Neural progenitor cell (in vitro differentiated cells): Measurements from ENCODE around the gene CNGA3. TPM values are rescaled to one million over a fixed set of nuclear protein-coding genes. Genes with fewer than 3 reads are reported as not detected.

Experiments
- DNase-seq: peaks from one replicate; pipeline ENCODE4 v3.0.0-alpha.2; 2016; ENCODE audit warnings: low spot score
- H2AFZ ChIP-seq: fragments of 200-600 bp; sonication (generic); replicated peaks from 2 replicates; pipeline ENCODE4 v1.6.1; 2016; ENCODE audit warnings: antibody characterized with exemption
- H3F3A ChIP-seq: fragments of 200-600 bp; sonication (generic); 2 replicates; pipeline ENCODE4 v1.6.1; 2016; ENCODE audit warnings: antibody characterized with exemption, low read depth
- H3K27ac ChIP-seq: fragments of 200-600 bp; sonication (generic); 2 replicates; pipeline ENCODE4 v1.5.1; 2016; ENCODE audit warnings: mild to moderate bottlenecking
- H3K27me3 ChIP-seq: fragments of 200-600 bp; sonication (generic); 2 replicates; pipeline ENCODE4 v1.6.1; 2016; ENCODE audit warnings: mild to moderate bottlenecking, moderate library complexity
- H3K36me3 ChIP-seq: fragments of 200-600 bp; sonication (generic); 2 replicates; pipeline ENCODE4 v1.5.1; 2016
- H3K4me1 ChIP-seq: fragments of 200-600 bp; sonication (generic); 2 replicates; pipeline ENCODE4 v1.6.1; 2016; ENCODE audit warnings: mixed run types
- H3K4me2 ChIP-seq: fragments of 200-600 bp; sonication (generic); 2 replicates; pipeline ENCODE4 v1.6.1; 2016
- H3K4me3 ChIP-seq: fragments of 200-600 bp; sonication (generic); 2 replicates; pipeline ENCODE4 v1.5.1; 2016
- H3K79me2 ChIP-seq: fragments of 200-600 bp; sonication (generic); 2 replicates; pipeline ENCODE4 v1.6.1; 2016; ENCODE audit warnings: low read depth
- H3K9ac ChIP-seq: fragments of 200-600 bp; sonication (generic); 2 replicates; pipeline ENCODE4 v1.6.1; 2016
- H3K9me3 ChIP-seq: fragments of 200-600 bp; sonication (generic); 2 replicates; pipeline ENCODE4 v1.5.1; 2016; ENCODE audit warnings: low read depth
- H4K20me1 ChIP-seq: fragments of 200-600 bp; sonication (generic); 2 replicates; pipeline ENCODE4 v1.6.1; 2016; ENCODE audit warnings: low read depth
- H3K27ac Mint-ChIP-seq: 3 replicates; pipeline ENCODE4 v1.8.0; 2021; ENCODE audit warnings: mixed read lengths
- H3K27me3 Mint-ChIP-seq: 2 replicates; pipeline ENCODE4 v1.8.0; 2022; ENCODE audit warnings: low read depth, mild to moderate bottlenecking, inconsistent platforms, moderate library complexity, mixed read lengths; ENCODE audit not compliant: insufficient read depth
- H3K36me3 Mint-ChIP-seq: 3 replicates; pipeline ENCODE4 v1.8.0; 2021; ENCODE audit warnings: mixed read lengths
- H3K4me1 Mint-ChIP-seq: 3 replicates; pipeline ENCODE4 v1.8.0; 2021; ENCODE audit warnings: mixed read lengths
- H3K4me3 Mint-ChIP-seq: 3 replicates; pipeline ENCODE4 v1.8.0; 2021; ENCODE audit warnings: mild to moderate bottlenecking, moderate library complexity, mixed read lengths
- H3K9me3 Mint-ChIP-seq: 3 replicates; pipeline ENCODE4 v1.8.0; 2020; ENCODE audit warnings: mixed read lengths
- CTCF ChIP-seq: fragments of 200-600 bp; sonication (generic); IDR thresholded peaks from 2 replicates; pipeline ENCODE4 v1.5.1; 2017; ENCODE audit warnings: antibody characterized with exemption, mild to moderate bottlenecking
- EZH2 ChIP-seq: fragments of 200-600 bp; sonication (generic); IDR thresholded peaks from 2 replicates; pipeline ENCODE4 v1.6.1; 2017; ENCODE audit warnings: antibody characterized with exemption, mild to moderate bottlenecking, moderate library complexity
- EZH2phosphoT487 ChIP-seq: fragments of 200-600 bp; sonication (generic); IDR thresholded peaks from 2 replicates; pipeline ENCODE4 v1.6.1; 2017; ENCODE audit warnings: antibody characterized with exemption
- total RNA-seq: library from RNA; depleted of rRNA; stranded (reverse); fragments of >200 nt; gene quantifications from 2 replicates; pipeline ENCODE4 v1.2.3, GENCODE V29; 2015; ENCODE audit warnings: low replicate concordance

CNGA3 gene
- total RNA-seq, 1 donor from 2014 or later, result not detected

- H4K20me1 ChIP-seq, result no peaks in the 10 kb centered on the region
- no peak overlapping the region for H3K4me2 ChIP-seq
- no peaks in the 10 kb centered on the region for H3K79me2 ChIP-seq
- no peaks in the 10 kb centered on the region for H3F3A ChIP-seq
- H3K9ac ChIP-seq, result no peak overlapping the region
- H3K27ac Mint-ChIP-seq, result peak overlapping the region; percentile 17
- no peaks in the 10 kb centered on the region for H3K27me3 ChIP-seq
- H3K4me3 ChIP-seq, result no peak overlapping the region
- TF ChIP-seq EZH2phosphoT487 (no peak), EZH2 (no peak), CTCF (no peak)
- no peak overlapping the region for H3K27ac ChIP-seq
- H3K9me3 ChIP-seq, result no peaks in the 10 kb centered on the region
- peaks cover 16% of the 10 kb centered on the region for H3K4me1 Mint-ChIP-seq
- no peaks in the 10 kb centered on the region for H3K36me3 ChIP-seq
- H2AFZ ChIP-seq, result no peak overlapping the region
- peaks cover 7% of the 10 kb centered on the region for H3K4me1 ChIP-seq
- no peak for DNase-seq
- no peak overlapping the region for H3K4me3 Mint-ChIP-seq
- no peaks in the 10 kb centered on the region for H3K36me3 Mint-ChIP-seq
- peaks cover 10% of the 10 kb centered on the region for H3K27me3 Mint-ChIP-seq
- peaks cover 3% of the 10 kb centered on the region for H3K9me3 Mint-ChIP-seq
Observed at GRCh38 chr2:98308068-98308467, 38.2 kb upstream of the CNGA3 start.

GRCh38 chr2:98308532-98308931 is 37.7 kb upstream of the CNGA3 start:
- Histone ChIP-seq H2AFZ (no peak overlapping the region), H3K4me1 (peaks cover 7% of the 10 kb centered on the region), H3K36me3 (no peaks in the 10 kb centered on the region), H3K27me3 (no peaks in the 10 kb centered on the region), H3F3A (no peaks in the 10 kb centered on the region), H4K20me1 (no peaks in the 10 kb centered on the region), H3K4me3 (no peak overlapping the region), H3K79me2 (no peaks in the 10 kb centered on the region), H3K27ac (no peak overlapping the region), H3K9me3 (no peaks in the 10 kb centered on the region), H3K9ac (no peak overlapping the region), H3K4me2 (no peak overlapping the region)
- Mint-ChIP-seq H3K27me3 (peaks cover 8% of the 10 kb centered on the region), H3K27ac (peak overlapping the region; percentile 17), H3K36me3 (no peaks in the 10 kb centered on the region), H3K4me3 (no peak overlapping the region), H3K9me3 (peaks cover 3% of the 10 kb centered on the region), H3K4me1 (peaks cover 16% of the 10 kb centered on the region)
- no peak for DNase-seq
- no peak for TF ChIP-seq EZH2
- no peak for TF ChIP-seq EZH2phosphoT487
- no peak for TF ChIP-seq CTCF

GRCh38 chr2:98309580-98309979 is 36.7 kb upstream of the CNGA3 start:
- Histone ChIP-seq H2AFZ (no peak overlapping the region), H3K4me3 (no peak overlapping the region), H3K79me2 (no peaks in the 10 kb centered on the region), H3K4me2 (no peak overlapping the region), H3K27me3 (no peaks in the 10 kb centered on the region), H3K36me3 (no peaks in the 10 kb centered on the region), H4K20me1 (no peaks in the 10 kb centered on the region), H3K4me1 (peaks cover 7% of the 10 kb centered on the region), H3F3A (no peaks in the 10 kb centered on the region), H3K27ac (no peak overlapping the region), H3K9ac (no peak overlapping the region), H3K9me3 (no peaks in the 10 kb centered on the region)
- peaks cover 3% of the 10 kb centered on the region for H3K9me3 Mint-ChIP-seq
- TF ChIP-seq EZH2, result no peak
- no peak for TF ChIP-seq EZH2phosphoT487
- no peak for TF ChIP-seq CTCF
- no peak for DNase-seq
- no peaks in the 10 kb centered on the region for H3K36me3 Mint-ChIP-seq
- H3K27me3 Mint-ChIP-seq, result peaks cover 6% of the 10 kb centered on the region
- H3K4me3 Mint-ChIP-seq, result no peak overlapping the region
- H3K27ac Mint-ChIP-seq, result no peak overlapping the region
- H3K4me1 Mint-ChIP-seq, result peaks cover 16% of the 10 kb centered on the region
